H1 (cell line): Measurements from ENCODE around the gene KCTD7. TPM values are rescaled to one million over a fixed set of nuclear protein-coding genes. Genes with fewer than 3 reads are reported as not detected.

Experiments
- CTCF ChIA-PET: fragments of 300-600 bp; sonication (Branson Sonifier 250); formaldehyde crosslinking; loops from one replicate; lab custom pipeline; 2021; ENCODE audit not compliant: partially characterized antibody; lab: Charles Lee
- POLR2A ChIA-PET: fragments of 300-600 bp; sonication (Branson Sonifier 250); formaldehyde crosslinking; loops from one replicate; lab custom pipeline; 2021; ENCODE audit warnings: inconsistent platforms; ENCODE audit not compliant: partially characterized antibody; lab: Charles Lee
- DNase-seq, 2 experiments: peaks; one replicate each; pipeline versions ENCODE4 v3.0.0 to v3.0.0-alpha.2; 2010 to 2022; ENCODE audit warnings: low spot score in 2 of 2, low read depth in 1 of 2, mixed read lengths in 1 of 2
- FAIRE-seq: peaks from 2 replicates; lab custom pipeline; 2011; peaks lifted over from hg19 to GRCh38; lab: Jason Lieb, UNC
- H2AFZ ChIP-seq: 2 replicates; pipeline ENCODE4 v1.8.1; 2012; ENCODE audit warnings: low read length, inconsistent platforms
- H2AK5ac ChIP-seq: 2 replicates; pipeline ENCODE4 v1.6.1; 2013; ENCODE audit warnings: low read depth, low read length
- H2BK120ac ChIP-seq: replicated peaks from 2 replicates; pipeline ENCODE3; 2013; ENCODE audit warnings: low read depth, low read length, inconsistent platforms
- H2BK12ac ChIP-seq: 2 replicates; pipeline ENCODE4 v1.6.1; 2013; ENCODE audit warnings: low read depth, low read length
- H2BK15ac ChIP-seq: 2 replicates; pipeline ENCODE4 v1.6.1; 2013; ENCODE audit warnings: low read length
- H2BK20ac ChIP-seq: 2 replicates; pipeline ENCODE4 v1.6.1; 2013; ENCODE audit warnings: low read length
- H2BK5ac ChIP-seq: 2 replicates; pipeline ENCODE4 v1.6.1; 2013; ENCODE audit warnings: low read depth, low read length
- H3K14ac ChIP-seq: 2 replicates; pipeline ENCODE4 v1.6.1; 2013; ENCODE audit warnings: inconsistent platforms; ENCODE audit not compliant: insufficient read length
- H3K18ac ChIP-seq: 2 replicates; pipeline ENCODE4 v1.6.1; 2013; ENCODE audit warnings: low read length; ENCODE audit errors: extremely low read depth
- H3K23ac ChIP-seq: 2 replicates; pipeline ENCODE4 v1.6.1; 2013; ENCODE audit warnings: inconsistent platforms; ENCODE audit not compliant: insufficient read length
- H3K23me2 ChIP-seq: 2 replicates; pipeline ENCODE4 v1.6.1; 2013; ENCODE audit warnings: low read depth, low read length
- H3K27ac ChIP-seq: 2 replicates; pipeline ENCODE4 v1.6.1; 2011; ENCODE audit warnings: low read depth, low read length, inconsistent platforms
- H3K27me3 ChIP-seq, 4 experiments: replicated peaks in 1 of 4; 1 replicate in 1 of 4; 2 replicates in 3 of 4; pipeline versions ENCODE4 v1.6.1 to v1.8.1; 2011 to 2013; ENCODE audit warnings: low read length in 3 of 4, mild to moderate bottlenecking in 3 of 4, inconsistent platforms in 2 of 4, mixed read lengths in 2 of 4, moderate library complexity in 1 of 4; ENCODE audit not compliant: control insufficient read depth in 3 of 4, insufficient read depth in 3 of 4; ENCODE audit errors: extremely low read depth in 1 of 4
- H3K36me3 ChIP-seq, 4 experiments: 2 replicates each; pipeline versions ENCODE4 v1.6.1 to v1.8.1; 2011 to 2013; ENCODE audit warnings: mild to moderate bottlenecking in 4 of 4, low read length in 3 of 4, moderate library complexity in 2 of 4, control low read depth in 1 of 4, inconsistent platforms in 1 of 4; ENCODE audit not compliant: insufficient read depth in 4 of 4, control insufficient read depth in 2 of 4
- H3K4ac ChIP-seq: replicated peaks from 2 replicates; pipeline ENCODE3; 2013; ENCODE audit warnings: low read length, low read depth, mixed read lengths, inconsistent platforms; ENCODE audit not compliant: insufficient read length
- H3K4me1 ChIP-seq, 4 experiments: replicated peaks in 1 of 4; 1 replicate in 1 of 4; 2 replicates in 3 of 4; pipeline versions ENCODE4 v1.6.1 to v1.8.1; 2011 to 2013; ENCODE audit warnings: low read length in 3 of 4, inconsistent platforms in 2 of 4, mixed read lengths in 1 of 4; ENCODE audit not compliant: insufficient read depth in 4 of 4, control insufficient read depth in 3 of 4
- H3K4me2 ChIP-seq, 2 experiments: 2 replicates each; pipeline versions ENCODE4 v1.6.1 to v1.8.1; 2011 to 2013; ENCODE audit warnings: low read depth in 2 of 2, low read length in 2 of 2, control low read depth in 1 of 2, inconsistent platforms in 1 of 2, mild to moderate bottlenecking in 1 of 2; ENCODE audit not compliant: insufficient read depth in 1 of 2
- H3K4me3 ChIP-seq, 4 experiments: fragments of 200-600, 300-600 bp in 1 of 4; sonication (generic), shearing (Covaris generic), sonication (Bioruptor Twin) in 1 of 4; 2 replicates each; pipeline versions ENCODE4 v1.5.1 to v1.8.1; 2011 to 2016; ENCODE audit warnings: low read length in 4 of 4, low read depth in 3 of 4, control low read depth in 2 of 4, inconsistent platforms in 2 of 4, mild to moderate bottlenecking in 2 of 4, mixed read lengths in 1 of 4, moderate library complexity in 1 of 4; ENCODE audit not compliant: insufficient read depth in 2 of 4; ENCODE audit errors: extremely low read depth in 1 of 4
- H3K56ac ChIP-seq: replicated peaks from 2 replicates; pipeline ENCODE3; 2013; ENCODE audit warnings: low read depth, mild to moderate bottlenecking, mixed read lengths, low read length, inconsistent platforms; ENCODE audit not compliant: insufficient read length
- H3K79me1 ChIP-seq: 2 replicates; pipeline ENCODE4 v1.6.1; 2013; ENCODE audit warnings: low read depth, low read length, control low read depth
- H3K79me2 ChIP-seq, 2 experiments: 2 replicates each; pipeline versions ENCODE4 v1.6.1 to v1.8.1; 2012 to 2013; ENCODE audit warnings: low read length in 2 of 2, mild to moderate bottlenecking in 2 of 2, inconsistent platforms in 1 of 2; ENCODE audit not compliant: insufficient read depth in 2 of 2, control insufficient read depth in 1 of 2
- H3K9ac ChIP-seq, 4 experiments: replicated peaks in 1 of 4; 1 replicate in 1 of 4; 2 replicates in 3 of 4; pipeline versions ENCODE4 v1.6.1 to v1.8.1; 2011 to 2013; ENCODE audit warnings: low read depth in 3 of 4, low read length in 3 of 4, control low read depth in 2 of 4, mild to moderate bottlenecking in 2 of 4, moderate library complexity in 2 of 4, inconsistent platforms in 1 of 4; ENCODE audit errors: extremely low read depth in 1 of 4
- H3K9me3 ChIP-seq, 2 experiments: 2 replicates each; pipeline versions ENCODE4 v1.6.1 to v1.8.1; 2012 to 2013; ENCODE audit warnings: mild to moderate bottlenecking in 2 of 2, moderate library complexity in 2 of 2, control low read depth in 1 of 2, inconsistent platforms in 1 of 2, low read depth in 1 of 2, low read length in 1 of 2, mixed read lengths in 1 of 2; ENCODE audit not compliant: insufficient read depth in 2 of 2
- H4K20me1 ChIP-seq, 2 experiments: replicated peaks in 1 of 2; 2 replicates each; pipeline versions ENCODE3 to v1.8.1; 2011 to 2013; ENCODE audit warnings: inconsistent platforms in 2 of 2, low read length in 2 of 2, mild to moderate bottlenecking in 1 of 2; ENCODE audit not compliant: insufficient read depth in 2 of 2, control insufficient read depth in 1 of 2
- H4K5ac ChIP-seq: 2 replicates; pipeline ENCODE4 v1.6.1; 2013; ENCODE audit warnings: low read length, low read depth, mixed read lengths, inconsistent platforms; ENCODE audit not compliant: insufficient read length
- H4K8ac ChIP-seq: 2 replicates; pipeline ENCODE4 v1.8.0; 2013; ENCODE audit warnings: mild to moderate bottlenecking, moderate library complexity, low read length, inconsistent platforms; ENCODE audit not compliant: insufficient read depth; ENCODE audit errors: extremely low read depth
- H4K91ac ChIP-seq: replicated peaks from 2 replicates; pipeline ENCODE3; 2013; ENCODE audit warnings: low read length, mixed read lengths, inconsistent platforms; ENCODE audit not compliant: insufficient read length
- BRCA1 ChIP-seq: IDR thresholded peaks from 2 replicates; pipeline ENCODE4 v1.6.1; 2012; ENCODE audit warnings: low read depth, low read length, improper control_type of control experiment
- CREB1 ChIP-seq: IDR thresholded peaks from 2 replicates; pipeline ENCODE4 v1.6.1; 2012; ENCODE audit warnings: inconsistent platforms
- EP300 ChIP-seq, 2 experiments: IDR thresholded peaks; 1 replicate in 1 of 2; 2 replicates in 1 of 2; pipeline ENCODE4 v1.6.1; 2011 to 2012; ENCODE audit warnings: low read depth in 2 of 2, low read length in 2 of 2, mild to moderate bottlenecking in 2 of 2, borderline replicate concordance in 1 of 2, inconsistent platforms in 1 of 2, moderate library complexity in 1 of 2
- EZH2 ChIP-seq: fragments of 200-600 bp; sonication (generic); IDR thresholded peaks from 2 replicates; pipeline ENCODE4 v1.7.1; 2012; ENCODE audit warnings: low read depth, mild to moderate bottlenecking, moderate library complexity, low read length, inconsistent platforms; ENCODE audit not compliant: severe bottlenecking
- KDM1A ChIP-seq: fragments of 200-600, 300-600 bp; sonication (generic); IDR thresholded peaks from 2 replicates; pipeline ENCODE4 v1.7.1; 2016; ENCODE audit warnings: mild to moderate bottlenecking, low read length, borderline replicate concordance
- NRF1 ChIP-seq: IDR thresholded peaks from 2 replicates; pipeline ENCODE4 v1.6.1; 2011; ENCODE audit warnings: mild to moderate bottlenecking, low read depth, low read length, improper control_type of control experiment
- PHF8 ChIP-seq: fragments of 200-600 bp; sonication (generic); conservative IDR thresholded peaks from 2 replicates; pipeline ENCODE4 v1.7.1; 2012; ENCODE audit warnings: low read depth, mild to moderate bottlenecking, inconsistent platforms, low read length, moderate library complexity
- POLR2A ChIP-seq, 2 experiments: IDR thresholded peaks; 1 replicate in 1 of 2; 2 replicates in 1 of 2; pipeline ENCODE4 v1.6.1; 2011; ENCODE audit warnings: low read depth in 2 of 2, low read length in 2 of 2, mild to moderate bottlenecking in 2 of 2; ENCODE audit errors: control extremely low read depth in 1 of 2
- SIX5 ChIP-seq: IDR thresholded peaks from 2 replicates; pipeline ENCODE4 v1.6.1; 2011; ENCODE audit warnings: mild to moderate bottlenecking, low read depth, low read length
- USF2 ChIP-seq: IDR thresholded peaks from 2 replicates; pipeline ENCODE4 v1.6.1; 2011; ENCODE audit warnings: low read length, improper control_type of control experiment
- WGBS, 2 experiments: shearing (Covaris generic) in 1 of 2; methylation state at CpG; one replicate each; pipeline versions ENCODE4 v1.1.6 to v1.1.7; 2013 to 2015; ENCODE audit warnings: low lambda C conversion rate in 2 of 2, mixed read lengths in 2 of 2, inconsistent platforms in 1 of 2, low coverage in 1 of 2, missing lambda C conversion rate in 1 of 2; ENCODE audit not compliant: insufficient replicate concordance in 2 of 2, insufficient coverage in 1 of 2, insufficient read length in 1 of 2; ENCODE audit errors: extremely low coverage in 1 of 2, missing lambda C conversion rate in 1 of 2; 5-methylcytosine and 5-hydroxymethylcytosine counted together
- polyA plus RNA-seq, 7 experiments: library from polyadenylated mRNA; depleted of rRNA in 3 of 7; stranded (reverse) in 5 of 7; unstranded in 2 of 7; fragments of >200 nt in 5 of 7; fragments of 200-250 nt in 2 of 7; gene quantifications; 1 replicate in 5 of 7; 2 replicates in 1 of 7; 4 replicates in 1 of 7; pipeline versions ENCODE4 v1.2.1 to v1.2.3, GENCODE V29; 2011 to 2013; ENCODE audit warnings: missing spikeins in 2 of 7, mixed read lengths in 2 of 7
- total RNA-seq: library from RNA; stranded (reverse); fragmentation: NEBNext Ultra II Directional; extraction: Animal tissue kit (Norgen Biotek cat#: 25700); gene quantifications from 2 replicates; pipeline ENCODE4 v1.2.1, GENCODE V29; 2021

Gene KCTD7
- total and polyA plus RNA-seq, 2 of the 8 experiments (the other 6 are each of a cell fraction or from before 2014, with no cell fraction given) = 8.6 to 11.9 TPM

DNA sequence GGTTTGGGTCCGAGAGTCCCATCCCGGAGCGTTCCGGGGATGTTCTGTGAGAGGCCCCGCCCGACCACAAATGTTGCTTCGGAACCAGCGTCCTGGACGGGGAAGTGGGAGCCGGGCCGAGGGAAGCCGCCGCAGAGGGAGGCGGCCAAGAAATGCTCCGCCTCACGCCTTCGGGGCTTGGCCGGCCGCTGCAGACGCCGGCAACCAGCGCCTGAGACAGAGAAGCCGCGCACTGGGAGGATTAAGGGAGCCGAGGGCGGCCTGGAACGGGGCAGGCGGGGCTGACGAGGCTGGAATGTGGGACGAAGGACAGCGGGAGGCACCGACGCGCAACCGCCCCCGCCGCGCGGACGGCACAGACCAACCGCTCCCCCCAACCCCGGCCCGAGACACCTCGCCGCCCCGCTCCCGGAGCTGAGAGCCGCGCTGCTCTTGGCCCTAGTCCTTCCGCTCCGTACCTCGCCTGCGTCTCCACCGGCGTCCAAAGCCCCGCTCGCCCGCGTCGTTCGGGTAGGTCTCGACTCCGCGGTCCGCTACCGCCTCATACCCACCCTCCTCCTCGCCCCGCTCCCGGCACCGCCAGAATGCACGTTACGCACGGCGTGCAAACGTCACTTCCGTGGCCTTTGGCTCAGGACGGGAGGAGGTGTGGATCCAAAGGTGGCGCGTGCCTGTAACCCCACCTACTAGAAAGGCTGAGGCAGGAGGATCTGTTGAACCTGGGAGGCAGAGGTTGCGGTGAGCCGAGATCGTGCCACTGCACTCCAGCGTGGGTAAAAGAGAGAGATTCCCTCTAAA, 36.7 kb upstream of the KCTD7 start:
- Histone ChIP-seq H3K79me1 (peaks cover 9% of the 10 kb centered on the region), H3K56ac (peak overlapping the region; percentile 59), H2AK5ac (no peak overlapping the region), H3K9me3 (peaks cover 4 to 6% of the 10 kb centered on the region in 2 experiments; a peak in 2 of 4 replicates), H3K4me2 (peak overlapping the region; percentile 43 to 80), H3K4ac (peak overlapping the region; percentile 38), H2BK120ac (no peak overlapping the region), H3K4me1 (peaks cover 0 to 5% (median 2%) of the 10 kb centered on the region in 4 experiments; a peak in 2 of 7 replicates), H4K8ac (peak overlapping the region; percentile 96), H3K27me3 (no peaks in the 10 kb centered on the region), H3K9ac (peak overlapping the region; percentile 79 to 90 (median 85)), H4K20me1 (peaks cover 3 to 6% of the 10 kb centered on the region in 2 experiments), H3K23ac (no peak overlapping the region), H4K5ac (peak overlapping the region; percentile 94), H3K23me2 (no peaks in the 10 kb centered on the region; the same call in 1 of the 2 replicates), H3K14ac (no peak overlapping the region), H3K18ac (peak overlapping the region; percentile 93; the same call in 1 of the 2 replicates), H3K36me3 (no peaks in the 10 kb centered on the region; a peak in 1 of 8 replicates), H3K79me2 (peaks cover 23 to 51% of the 10 kb centered on the region in 2 experiments), H2BK5ac (peak overlapping the region; percentile 93), H4K91ac (peak overlapping the region; percentile 65), H3K4me3 (peak overlapping the region; percentile 56 to 87 (median 80)), H2BK20ac (no peak overlapping the region), H2BK15ac (no peak overlapping the region), H2AFZ (peak overlapping the region; percentile 3; the same call in 1 of the 2 replicates), H3K27ac (peak overlapping the region; percentile 89), H2BK12ac (0 out of 2 replicates have a peak overlapping the region, but pooled peaks have one; percentile 44)
- FAIRE-seq (no peak), DNase-seq (peak; percentile 49 to 90)
- CTCF ChIA-PET = interaction anchor here (0.6 kb wide), 1 partner anchor 40 kb away, joined by 4 read pairs; no protein-coding TSS in a partner anchor
- WGBS, 2 experiments = 1% methylated on average over 72 of the region's 83 CpGs; no CpG with 5 or more reads in 1 of the 2 experiments
- POLR2A ChIA-PET = interaction anchor here (0.5 to 2.5 kb wide), 7 partner anchors 12 to 151 kb away, joined by 3 to 5 read pairs (median 3); no protein-coding TSS in a partner anchor
- TF ChIP-seq POLR2A (IDR thresholded peaks at IDR 0.05; ENCODE audit: control extremely low read depth in 1 of 2, low read depth in 2 of 2, low read length in 2 of 2) (peak; percentile 43 to 95), USF2 (0 out of 2 replicates have a peak, but pooled peaks have one; percentile 10), KDM1A (peak; percentile 29; the same call in 1 of the 2 replicates), EP300 (IDR thresholded peaks at IDR 0.05; ENCODE audit: borderline replicate concordance in 1 of 2, low read depth in 2 of 2, low read length in 2 of 2) (no peak), BRCA1 (no peak), NRF1 (no peak), EZH2 (no peak), CREB1 (peak; percentile 91), SIX5 (no peak), PHF8 (peak; percentile 94)
